IMR-90 (cell line): ENCODE data around the gene ENTREP3. TPM values are rescaled to one million over a fixed set of nuclear protein-coding genes. Genes with fewer than 3 reads are reported as not detected.

ENCODE experiments used
- ATAC-seq: fragments of 200-7000 bp; cut with Tn5 transposase; 2 replicates; pipeline ENCODE4 v1.9.1; 2020; ENCODE audit warnings: low read depth, mild to moderate bottlenecking, moderate library complexity
- BruUV-seq: library from RNA; stranded (reverse); fragments of 400-500 nt; replicated peaks from 2 replicates; lab custom pipeline; 2021; lab: Mats Ljungman, UMichigan
- CTCF ChIA-PET: fragments of 300-600 bp; formaldehyde crosslinking; extraction: SDS; loops from one replicate; lab custom pipeline; 2021; ENCODE audit warnings: antibody characterized with exemption; lab: Yijun Ruan, JAX
- POLR2A ChIA-PET: fragments of 300-600 bp; sonication (Branson Sonifier 250); formaldehyde crosslinking; loops from one replicate; lab custom pipeline; 2022; ENCODE audit warnings: antibody characterized with exemption; ENCODE audit not compliant: unreplicated experiment; lab: Charles Lee
- DNase-seq: peaks from one replicate; pipeline ENCODE4 v3.0.0; 2013
- H2AFZ ChIP-seq: replicated peaks from 2 replicates; pipeline ENCODE3; 2013; ENCODE audit warnings: low read length, mild to moderate bottlenecking; ENCODE audit not compliant: poor library complexity
- H2AK5ac ChIP-seq: 2 replicates; pipeline ENCODE4 v1.6.1; 2013; ENCODE audit warnings: low read depth, low read length, inconsistent platforms
- H2AK9ac ChIP-seq: replicated peaks from 2 replicates; pipeline ENCODE3; 2013; ENCODE audit warnings: mild to moderate bottlenecking, low read depth, low read length, moderate library complexity; ENCODE audit not compliant: poor library complexity
- H2BK120ac ChIP-seq: 2 replicates; pipeline ENCODE4 v1.6.1; 2013; ENCODE audit warnings: low read depth, low read length, inconsistent platforms
- H2BK15ac ChIP-seq: 3 replicates; pipeline ENCODE4 v1.6.1; 2013; ENCODE audit warnings: low read depth, low read length, inconsistent platforms
- H2BK20ac ChIP-seq: 2 replicates; pipeline ENCODE4 v1.6.1; 2013; ENCODE audit warnings: low read depth, mild to moderate bottlenecking, inconsistent platforms, low read length, moderate library complexity
- H2BK5ac ChIP-seq: 2 replicates; pipeline ENCODE4 v1.6.1; 2013; ENCODE audit warnings: mild to moderate bottlenecking, low read depth, low read length, inconsistent platforms; ENCODE audit not compliant: poor library complexity, severe bottlenecking
- H3K14ac ChIP-seq: replicated peaks from 2 replicates; pipeline ENCODE4 v1.6.1; 2013; ENCODE audit warnings: low read depth, low read length, inconsistent platforms
- H3K18ac ChIP-seq: 2 replicates; pipeline ENCODE4 v1.6.1; 2013; ENCODE audit warnings: low read depth, low read length, control low read depth
- H3K23ac ChIP-seq: 2 replicates; pipeline ENCODE4 v1.6.1; 2013; ENCODE audit warnings: low read depth, low read length, inconsistent platforms
- H3K27ac ChIP-seq: 2 replicates; pipeline ENCODE4 v1.5.1; 2013; ENCODE audit warnings: mild to moderate bottlenecking, control low read depth, low read length; ENCODE audit not compliant: insufficient read depth
- H3K27me3 ChIP-seq: 2 replicates; pipeline ENCODE4 v1.6.1; 2013; ENCODE audit warnings: low read length; ENCODE audit not compliant: control insufficient read depth, insufficient read depth
- H3K36me3 ChIP-seq: 2 replicates; pipeline ENCODE4 v1.6.1; 2013; ENCODE audit warnings: low read length, mixed read lengths; ENCODE audit not compliant: control insufficient read depth, insufficient read depth
- H3K4ac ChIP-seq: 2 replicates; pipeline ENCODE4 v1.6.1; 2013; ENCODE audit warnings: low read depth, low read length, inconsistent platforms
- H3K4me1 ChIP-seq: 2 replicates; pipeline ENCODE4 v1.6.1; 2013; ENCODE audit warnings: low read length, mixed read lengths; ENCODE audit not compliant: control insufficient read depth, insufficient read depth
- H3K4me2 ChIP-seq: 2 replicates; pipeline ENCODE4 v1.6.1; 2013; ENCODE audit warnings: low read depth, mild to moderate bottlenecking, control low read depth, low read length, moderate library complexity
- H3K4me3 ChIP-seq: 2 replicates; pipeline ENCODE4 v1.5.1; 2013; ENCODE audit warnings: low read depth, mild to moderate bottlenecking, control low read depth, low read length, moderate library complexity; ENCODE audit not compliant: insufficient read depth
- H3K56ac ChIP-seq: 2 replicates; pipeline ENCODE4 v1.6.1; 2013; ENCODE audit warnings: low read length, inconsistent platforms; ENCODE audit not compliant: insufficient read depth; ENCODE audit errors: extremely low read depth
- H3K79me1 ChIP-seq, 2 experiments: 2 replicates each; pipeline ENCODE4 v1.6.1; 2013; ENCODE audit warnings: low read length in 2 of 2, inconsistent platforms in 1 of 2, low read depth in 1 of 2
- H3K9ac ChIP-seq: 2 replicates; pipeline ENCODE4 v1.6.1; 2013; ENCODE audit warnings: low read depth, low read length, control low read depth
- H3K9me1 ChIP-seq: 2 replicates; pipeline ENCODE4 v1.6.1; 2013; ENCODE audit warnings: low read length, inconsistent platforms; ENCODE audit not compliant: insufficient read depth
- H3K9me3 ChIP-seq: 2 replicates; pipeline ENCODE4 v1.6.1; 2013; ENCODE audit warnings: low read length; ENCODE audit not compliant: control insufficient read depth, insufficient read depth
- H4K20me1 ChIP-seq: 2 replicates; pipeline ENCODE4 v1.6.1; 2013; ENCODE audit warnings: low read length, inconsistent platforms; ENCODE audit not compliant: insufficient read depth
- H4K5ac ChIP-seq: 2 replicates; pipeline ENCODE4 v1.6.1; 2013; ENCODE audit warnings: mild to moderate bottlenecking, low read depth, low read length, control low read depth
- H4K8ac ChIP-seq, 2 experiments: 2 replicates each; pipeline ENCODE4 v1.6.1; 2013; ENCODE audit warnings: low read depth in 2 of 2, low read length in 2 of 2, control low read depth in 1 of 2, inconsistent platforms in 1 of 2
- H4K91ac ChIP-seq: 2 replicates; pipeline ENCODE4 v1.6.1; 2013; ENCODE audit warnings: low read depth, low read length, inconsistent platforms; ENCODE audit not compliant: insufficient read depth
- BHLHE40 ChIP-seq: fragments of 150-350 bp; IDR thresholded peaks from 2 replicates; pipeline ENCODE4 v1.6.1; 2016; ENCODE audit warnings: mild to moderate bottlenecking, low read depth, low read length
- CEBPB ChIP-seq: IDR thresholded peaks from 2 replicates; pipeline ENCODE4 v1.6.1; 2012; ENCODE audit warnings: low read depth, low read length, improper control_type of control experiment
- CHD1 ChIP-seq: IDR thresholded peaks from 2 replicates; pipeline ENCODE4 v1.6.1; 2012; ENCODE audit warnings: low read depth, low read length, improper control_type of control experiment
- ELK1 ChIP-seq: fragments of 150-350 bp; IDR thresholded peaks from 2 replicates; pipeline ENCODE4 v1.6.1; 2016; ENCODE audit warnings: low read depth, mild to moderate bottlenecking, low read length, moderate library complexity, borderline replicate concordance
- FOS ChIP-seq: fragments of 150-350 bp; IDR thresholded peaks from 2 replicates; pipeline ENCODE4 v1.6.1; 2016; ENCODE audit warnings: low read depth, low read length
- MAFK ChIP-seq: IDR thresholded peaks from 2 replicates; pipeline ENCODE4 v1.6.1; 2012; ENCODE audit warnings: low read depth, low read length, improper control_type of control experiment
- MAZ ChIP-seq: IDR thresholded peaks from 2 replicates; pipeline ENCODE4 v1.6.1; 2012; ENCODE audit warnings: low read depth, mild to moderate bottlenecking, low read length, improper control_type of control experiment, moderate library complexity, borderline replicate concordance
- MXI1 ChIP-seq: IDR thresholded peaks from 2 replicates; pipeline ENCODE4 v1.6.1; 2012; ENCODE audit warnings: low read depth, mild to moderate bottlenecking, low read length, moderate library complexity, borderline replicate concordance
- NFE2L2 ChIP-seq: fragments of 150-350 bp; IDR thresholded peaks from 2 replicates; pipeline ENCODE4 v1.6.1; 2016; ENCODE audit warnings: low read depth, mild to moderate bottlenecking, low read length
- POLR2A ChIP-seq: IDR thresholded peaks from 2 replicates; pipeline ENCODE4 v1.6.1; 2012; ENCODE audit warnings: mild to moderate bottlenecking, low read depth, low read length
- RAD21 ChIP-seq: IDR thresholded peaks from 2 replicates; pipeline ENCODE4 v1.6.1; 2012; ENCODE audit warnings: low read length, improper control_type of control experiment
- RCOR1 ChIP-seq: IDR thresholded peaks from 2 replicates; pipeline ENCODE4 v1.6.1; 2012; ENCODE audit warnings: mild to moderate bottlenecking, low read length, improper control_type of control experiment; ENCODE audit not compliant: insufficient replicate concordance
- RFX5 ChIP-seq: IDR thresholded peaks from 2 replicates; pipeline ENCODE4 v1.8.0; 2012; ENCODE audit warnings: low read depth, mild to moderate bottlenecking, low read length, moderate library complexity
- SMC3 ChIP-seq: fragments of 150-350 bp; IDR thresholded peaks from 2 replicates; pipeline ENCODE4 v1.6.1; 2016; ENCODE audit warnings: low read depth, mild to moderate bottlenecking, antibody characterized with exemption, low read length, moderate library complexity
- USF2 ChIP-seq: fragments of 150-350 bp; IDR thresholded peaks from 2 replicates; pipeline ENCODE4 v1.6.1; 2017; ENCODE audit warnings: mild to moderate bottlenecking, antibody characterized with exemption, low read length, low read depth
- WGBS, 2 experiments: methylation state at CpG; one replicate each; pipeline versions ENCODE4 v1.1.5 to v1.1.7; 2013; ENCODE audit warnings: missing lambda C conversion rate in 2 of 2; ENCODE audit not compliant: insufficient read length in 1 of 2; ENCODE audit errors: extremely low coverage in 2 of 2; 5-methylcytosine and 5-hydroxymethylcytosine counted together
- dilution Hi-C: fragments of 300-500 bp; cut with HindIII; formaldehyde crosslinking; loops from one replicate; pipeline ENCODE4 v1.14.3; 2018; ENCODE audit warnings: low sequenced_read_pairs; ENCODE audit not compliant: unreplicated experiment
- in situ Hi-C: fragments of 300-500 bp; cut with MboI; formaldehyde crosslinking; loops from 3 replicates; pipeline ENCODE4 v1.14.3; 2019; ENCODE audit warnings: low sequenced_read_pairs, inconsistent platforms, mixed read lengths
- intact Hi-C: fragments of 100-400 bp; cut with micrococcal nuclease; formaldehyde crosslinking; loops from 2 replicates; pipeline ENCODE4 v1.10.0; 2022
- polyA plus RNA-seq, 3 experiments: library from polyadenylated mRNA; depleted of rRNA; stranded (reverse); fragments of >200 nt; gene quantifications; 2 replicates each; pipeline ENCODE4 v1.2.3, GENCODE V29; 2012; ENCODE audit warnings: low replicate concordance in 1 of 3
- total RNA-seq: library from RNA; depleted of rRNA; stranded (reverse); fragments of >200 nt; gene quantifications from 2 replicates; pipeline ENCODE4 v1.2.3, GENCODE V29; 2012
- TF ChIP-seq, protein P1 (sequence below): conservative IDR thresholded peaks from 2 replicates; pipeline ENCODE4 v1.5.1; 2012; ENCODE audit warnings: mild to moderate bottlenecking, low read depth, low read length, improper control_type of control experiment

The ENTREP3 gene
- total and polyA plus RNA-seq, 2 of the 4 experiments (the other 2 are of a cell fraction), result 1.4 to 23.8 TPM

- Histone ChIP-seq H3K27ac (no peak overlapping the region), H2BK120ac (no peak overlapping the region), H2AFZ (no peak overlapping the region), H3K79me1 (peaks cover 22 to 32% of the 10 kb centered on the region in 2 experiments), H3K4me3 (no peak overlapping the region), H3K9ac (no peak overlapping the region), H3K56ac (no peak overlapping the region), H4K8ac (peak overlapping the region in 1 of 2 experiments; percentile 96; a peak in 2 of 4 replicates), H4K91ac (no peak overlapping the region), H3K14ac (no peak overlapping the region), H3K23ac (no peak overlapping the region), H2BK20ac (no peak overlapping the region), H3K4ac (no peak overlapping the region; the same call in 1 of the 2 replicates), H3K4me2 (no peak overlapping the region), H2AK5ac (no peak overlapping the region), H2BK5ac (no peak overlapping the region), H2AK9ac (no peak overlapping the region), H3K36me3 (peaks cover 36% of the 10 kb centered on the region), H4K20me1 (no peaks in the 10 kb centered on the region), H3K18ac (no peak overlapping the region), H3K4me1 (peaks cover 2% of the 10 kb centered on the region), H2BK15ac (no peak overlapping the region), H3K9me1 (peaks cover 4% of the 10 kb centered on the region; the same call in 1 of the 2 replicates), H4K5ac (no peak overlapping the region), H3K9me3 (no peaks in the 10 kb centered on the region), H3K27me3 (no peaks in the 10 kb centered on the region)
- TF ChIP-seq MAZ (no peak), MAFK (no peak), FOS (no peak), CHD1 (no peak), MXI1 (no peak), NFE2L2 (no peak), RCOR1 (no peak), RFX5 (no peak), SMC3 (no peak), RAD21 (no peak), CEBPB (no peak), USF2 (no peak), POLR2A (no peak), BHLHE40 (no peak), ELK1 (no peak)
- TF ChIP-seq, protein P1, sequence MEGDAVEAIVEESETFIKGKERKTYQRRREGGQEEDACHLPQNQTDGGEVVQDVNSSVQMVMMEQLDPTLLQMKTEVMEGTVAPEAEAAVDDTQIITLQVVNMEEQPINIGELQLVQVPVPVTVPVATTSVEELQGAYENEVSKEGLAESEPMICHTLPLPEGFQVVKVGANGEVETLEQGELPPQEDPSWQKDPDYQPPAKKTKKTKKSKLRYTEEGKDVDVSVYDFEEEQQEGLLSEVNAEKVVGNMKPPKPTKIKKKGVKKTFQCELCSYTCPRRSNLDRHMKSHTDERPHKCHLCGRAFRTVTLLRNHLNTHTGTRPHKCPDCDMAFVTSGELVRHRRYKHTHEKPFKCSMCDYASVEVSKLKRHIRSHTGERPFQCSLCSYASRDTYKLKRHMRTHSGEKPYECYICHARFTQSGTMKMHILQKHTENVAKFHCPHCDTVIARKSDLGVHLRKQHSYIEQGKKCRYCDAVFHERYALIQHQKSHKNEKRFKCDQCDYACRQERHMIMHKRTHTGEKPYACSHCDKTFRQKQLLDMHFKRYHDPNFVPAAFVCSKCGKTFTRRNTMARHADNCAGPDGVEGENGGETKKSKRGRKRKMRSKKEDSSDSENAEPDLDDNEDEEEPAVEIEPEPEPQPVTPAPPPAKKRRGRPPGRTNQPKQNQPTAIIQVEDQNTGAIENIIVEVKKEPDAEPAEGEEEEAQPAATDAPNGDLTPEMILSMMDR, result no peak
- TSS peak; percentile 35 for BruUV-seq
- no peak for DNase-seq
- ChIA-PET POLR2A (no interaction called here), CTCF (no interaction called here)
- in situ Hi-C loops, result no loop called here
- 95% methylated on average over 8 of the region's 11 CpGs; no CpG with 5 or more reads in 1 of the 2 experiments for WGBS, 2 experiments
- intact Hi-C loops, result loop anchor here (5.0 kb wide), 1 partner anchor 44 kb away; the partner anchor contains the start of gene FDPS
- dilution Hi-C loops, result no loop called here
- ATAC-seq, result no peak
These were observed 7.8 kb upstream of the ENTREP3 start for GRCh38 chr1:155263067-155263466.
